ENCODE measurements around the gene CRYL1.

GRCh38 chr13:20506696-20507095 is 19.0 kb downstream of the CRYL1 start:
- TF ChIP-seq CTCF (IDR thresholded peaks at IDR 0.05) (no peak), POLR2A (IDR thresholded peaks at IDR 0.05) (no peak)

All from breast epithelium (tissue), 3 donors.